ENCODE results near the gene ATP23. TPM values are rescaled to one million over a fixed set of nuclear protein-coding genes. Genes with fewer than 3 reads are reported as not detected.

The ATP23 gene
- total and polyA plus RNA-seq, 2 donors (not counting 3 experiments of a cell fraction or from before 2014, with no cell fraction given), result 5.9 to 9.0 TPM

DNA sequence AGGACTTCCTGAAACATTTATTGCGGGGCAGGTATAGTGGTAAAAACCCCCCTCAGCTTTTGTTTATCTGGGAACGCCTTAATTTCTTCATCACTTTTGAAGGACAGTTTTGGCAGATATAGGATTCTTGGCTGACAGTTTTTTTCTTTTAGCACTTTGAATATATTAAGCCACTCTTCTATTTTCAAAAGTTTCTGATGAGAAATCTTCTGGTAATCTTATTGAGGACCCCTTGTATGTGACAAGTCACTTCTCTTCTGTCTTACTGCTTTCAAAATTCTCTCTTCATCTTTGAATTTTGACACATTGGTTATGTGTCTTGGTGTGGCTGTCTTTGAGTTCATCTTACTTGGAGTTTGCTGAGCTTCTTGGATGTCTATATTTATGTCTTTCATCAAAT is 59.1 kb downstream of the ATP23 start:
- no peaks in the 10 kb centered on the region for H3K36me3 ChIP-seq (ENCODE audit: control insufficient read depth in 2 of 2, extremely low read depth in 1 of 2, insufficient read depth in 2 of 2, low read length in 2 of 2)
- CTCF ChIA-PET, result no interaction called here
- intact Hi-C loops (cut with micrococcal nuclease), result no loop called here
- H4K20me1 ChIP-seq (replicated peaks; ENCODE audit: control insufficient read depth, extremely low read depth, insufficient read depth, low read length), result no peaks in the 10 kb centered on the region
- H2AFZ ChIP-seq (ENCODE audit: low read depth, low read length), result no peak overlapping the region
- DNase-seq (ENCODE audit: low read depth, low spot score), result no peak
- no peaks in the 10 kb centered on the region for H3K9me3 ChIP-seq (replicated peaks; ENCODE audit: control insufficient read depth, insufficient read depth, low read length)
- H3K4me3 ChIP-seq (replicated peaks in 1 of 3; ENCODE audit: insufficient read depth in 1 of 3, low read depth in 1 of 3, low read length in 3 of 3), result no peak overlapping the region
- no peak overlapping the region for H3K27ac ChIP-seq (ENCODE audit: insufficient read depth, low read depth, low read length)
- H3K79me2 ChIP-seq (ENCODE audit: control insufficient read depth, insufficient read depth, low read length), result no peaks in the 10 kb centered on the region
- H3K4me1 ChIP-seq (ENCODE audit: control insufficient read depth, extremely low read depth, insufficient read depth, low read length), result no peaks in the 10 kb centered on the region
- dilution Hi-C loops (cut with MboI; ENCODE audit: extremely low pct_ligation_motif_present, low sequenced_read_pairs), result no loop called here
- TF ChIP-seq POLR2A (IDR thresholded peaks at IDR 0.05; ENCODE audit: low read depth, low read length) (no peak), POLR2AphosphoS5 (IDR thresholded peaks at IDR 0.05; ENCODE audit: insufficient read depth, low read depth, low read length) (no peak)
- TF ChIP-seq, protein P1, sequence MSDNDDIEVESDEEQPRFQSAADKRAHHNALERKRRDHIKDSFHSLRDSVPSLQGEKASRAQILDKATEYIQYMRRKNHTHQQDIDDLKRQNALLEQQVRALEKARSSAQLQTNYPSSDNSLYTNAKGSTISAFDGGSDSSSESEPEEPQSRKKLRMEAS (IDR thresholded peaks at IDR 0.05; ENCODE audit: insufficient read depth, insufficient read length), result no peak
- POLR2A ChIA-PET, result no interaction called here
- H3K9me1 ChIP-seq (replicated peaks; ENCODE audit: control insufficient read depth, extremely low read depth, insufficient read depth, low read length), result no peaks in the 10 kb centered on the region
- H3K4me2 ChIP-seq (ENCODE audit: insufficient read depth, low read length), result no peak overlapping the region
- FAIRE-seq, result no peak
- no peaks in the 10 kb centered on the region for H3K27me3 ChIP-seq (ENCODE audit: control insufficient read depth in 2 of 2, insufficient read depth in 2 of 2, low read length in 2 of 2)
- H3K9ac ChIP-seq (replicated peaks; ENCODE audit: extremely low read depth, insufficient read depth, low read length), result no peak overlapping the region
- BruUV-seq (replicated peaks), result no TSS peak

DNA sequence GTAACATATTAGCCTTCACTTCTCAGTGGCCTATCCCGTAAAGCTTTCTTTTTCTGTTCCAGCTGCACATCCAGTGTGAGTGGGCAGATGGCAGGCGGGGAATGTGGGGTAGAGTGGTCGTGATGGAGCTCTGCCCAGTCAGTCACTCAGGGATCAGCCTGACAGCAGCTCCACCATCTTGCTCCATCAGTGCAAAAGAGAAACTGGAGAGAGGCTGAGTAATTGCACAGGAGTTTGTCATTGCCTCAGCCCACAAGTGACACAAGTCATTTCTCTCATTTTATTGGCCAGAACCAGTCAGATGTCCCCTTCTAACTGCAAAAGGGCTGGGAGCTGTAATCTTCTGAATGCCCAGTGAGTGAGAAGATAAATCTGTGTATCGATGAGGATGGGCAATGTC is 66.5 kb downstream of the ATP23 start:
- Histone ChIP-seq H3K9me1 (replicated peaks; ENCODE audit: control insufficient read depth, extremely low read depth, insufficient read depth, low read length) (no peaks in the 10 kb centered on the region), H3K36me3 (ENCODE audit: control insufficient read depth in 2 of 2, extremely low read depth in 1 of 2, insufficient read depth in 2 of 2, low read length in 2 of 2) (no peaks in the 10 kb centered on the region), H3K9ac (replicated peaks; ENCODE audit: extremely low read depth, insufficient read depth, low read length) (no peak overlapping the region), H3K27ac (ENCODE audit: insufficient read depth, low read depth, low read length) (no peak overlapping the region), H4K20me1 (replicated peaks; ENCODE audit: control insufficient read depth, extremely low read depth, insufficient read depth, low read length) (no peaks in the 10 kb centered on the region), H3K4me1 (ENCODE audit: control insufficient read depth, extremely low read depth, insufficient read depth, low read length) (no peaks in the 10 kb centered on the region), H3K79me2 (ENCODE audit: control insufficient read depth, insufficient read depth, low read length) (no peaks in the 10 kb centered on the region), H2AFZ (ENCODE audit: low read depth, low read length) (no peak overlapping the region), H3K9me3 (replicated peaks; ENCODE audit: control insufficient read depth, insufficient read depth, low read length) (no peaks in the 10 kb centered on the region), H3K4me2 (ENCODE audit: insufficient read depth, low read length) (no peak overlapping the region), H3K4me3 (replicated peaks in 1 of 3; ENCODE audit: insufficient read depth in 1 of 3, low read depth in 1 of 3, low read length in 3 of 3) (no peak overlapping the region), H3K27me3 (ENCODE audit: control insufficient read depth in 2 of 2, insufficient read depth in 2 of 2, low read length in 2 of 2) (no peaks in the 10 kb centered on the region)
- BruUV-seq (replicated peaks), result no TSS peak
- dilution Hi-C loops (cut with MboI; ENCODE audit: extremely low pct_ligation_motif_present, low sequenced_read_pairs), result no loop called here
- CTCF ChIA-PET, result no interaction called here
- intact Hi-C loops (cut with micrococcal nuclease), result no loop called here
- no peak for FAIRE-seq
- no peak for DNase-seq (ENCODE audit: low read depth, low spot score)
- POLR2A ChIA-PET, result no interaction called here
- TF ChIP-seq JUN (IDR thresholded peaks at IDR 0.05; ENCODE audit: borderline replicate concordance, insufficient read depth, insufficient read length, low read depth) (no peak), GATA2 (IDR thresholded peaks at IDR 0.05; ENCODE audit: insufficient read depth, insufficient read length, low read depth, low read length) (no peak), EZH2 (IDR thresholded peaks at IDR 0.05; ENCODE audit: borderline replicate concordance, low read depth, low read length, severe bottlenecking) (no peak), FOS (IDR thresholded peaks at IDR 0.05; ENCODE audit: borderline replicate concordance, insufficient read depth, low read length) (no peak), POLR2AphosphoS5 (IDR thresholded peaks at IDR 0.05; ENCODE audit: insufficient read depth, low read depth, low read length) (no peak)
- TF ChIP-seq, protein P1 (IDR thresholded peaks at IDR 0.05; ENCODE audit: insufficient read depth, insufficient read length), result no peak
- TF ChIP-seq, protein P2, sequence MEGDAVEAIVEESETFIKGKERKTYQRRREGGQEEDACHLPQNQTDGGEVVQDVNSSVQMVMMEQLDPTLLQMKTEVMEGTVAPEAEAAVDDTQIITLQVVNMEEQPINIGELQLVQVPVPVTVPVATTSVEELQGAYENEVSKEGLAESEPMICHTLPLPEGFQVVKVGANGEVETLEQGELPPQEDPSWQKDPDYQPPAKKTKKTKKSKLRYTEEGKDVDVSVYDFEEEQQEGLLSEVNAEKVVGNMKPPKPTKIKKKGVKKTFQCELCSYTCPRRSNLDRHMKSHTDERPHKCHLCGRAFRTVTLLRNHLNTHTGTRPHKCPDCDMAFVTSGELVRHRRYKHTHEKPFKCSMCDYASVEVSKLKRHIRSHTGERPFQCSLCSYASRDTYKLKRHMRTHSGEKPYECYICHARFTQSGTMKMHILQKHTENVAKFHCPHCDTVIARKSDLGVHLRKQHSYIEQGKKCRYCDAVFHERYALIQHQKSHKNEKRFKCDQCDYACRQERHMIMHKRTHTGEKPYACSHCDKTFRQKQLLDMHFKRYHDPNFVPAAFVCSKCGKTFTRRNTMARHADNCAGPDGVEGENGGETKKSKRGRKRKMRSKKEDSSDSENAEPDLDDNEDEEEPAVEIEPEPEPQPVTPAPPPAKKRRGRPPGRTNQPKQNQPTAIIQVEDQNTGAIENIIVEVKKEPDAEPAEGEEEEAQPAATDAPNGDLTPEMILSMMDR (IDR thresholded peaks at IDR 0.05; ENCODE audit: extremely low read depth in 1 of 2, insufficient read depth in 1 of 2, low read depth in 1 of 2, low read length in 2 of 2), result no peak

Data from endothelial cell of umbilical vein (primary cell).